NCI-H1417 treated with DMSO at 0.1 percent for 48 hours (cell line): ENCODE results near the gene CHD6.
"Not testable (repeated sequence)": the region's sequence is repeated elsewhere in the genome, so short reads cannot be mapped to it uniquely, and the experiment has no call there.

Experiments
- DNase-seq: peaks from one replicate; lab custom pipeline; 2025; lab: John Stamatoyannopoulos, UW

The CHD6 gene

GRCh38 chr20:41540918-41541317, 77.3 kb downstream of the CHD6 start:
- no peak for DNase-seq

GRCh38 chr20:41540459-41540858, 77.7 kb downstream of the CHD6 start:
- DNase-seq = no peak

- DNase-seq = no peak
These were observed 79.2 kb downstream of the CHD6 start for GRCh38 chr20:41538810-41539596.

GRCh38 chr20:41537865-41538264, 80.3 kb downstream of the CHD6 start:
- DNase-seq = no peak

GRCh38 chr20:41535551-41535950, 82.6 kb downstream of the CHD6 start:
- not testable (repeated sequence) for DNase-seq

GRCh38 chr20:41534842-41535241, 83.3 kb downstream of the CHD6 start:
- DNase-seq = no peak

GRCh38 chr20:41534170-41534569, 84.0 kb downstream of the CHD6 start:
- DNase-seq = no peak

- DNase-seq = no peak
These were observed 84.5 kb downstream of the CHD6 start for GRCh38 chr20:41533537-41534136.

- no peak for DNase-seq
These were observed 85.2 kb downstream of the CHD6 start for GRCh38 chr20:41532935-41533334.

- no peak for DNase-seq
These were observed 86.5 kb downstream of the CHD6 start for GRCh38 chr20:41531518-41532275.

GRCh38 chr20:41530923-41531322, 87.3 kb downstream of the CHD6 start:
- DNase-seq = no peak

- DNase-seq = no peak
These were observed 91.8 kb downstream of the CHD6 start for GRCh38 chr20:41526327-41526726.

- no peak for DNase-seq
These were observed 93.1 kb downstream of the CHD6 start for GRCh38 chr20:41524980-41525613.

GRCh38 chr20:41523857-41524256, 94.3 kb downstream of the CHD6 start:
- DNase-seq = no peak

- DNase-seq = no peak
These were observed 104.3 kb downstream of the CHD6 start for GRCh38 chr20:41513829-41514228.

GRCh38 chr20:41512624-41513023, 105.6 kb downstream of the CHD6 start:
- DNase-seq = no peak

GRCh38 chr20:41510847-41511450, 107.2 kb downstream of the CHD6 start:
- DNase-seq = no peak

GRCh38 chr20:41510224-41510623, 108.0 kb downstream of the CHD6 start:
- DNase-seq = no peak

- no peak for DNase-seq
These were observed 108.6 kb downstream of the CHD6 start for GRCh38 chr20:41509316-41510200.

- no peak for DNase-seq
These were observed 109.8 kb downstream of the CHD6 start for GRCh38 chr20:41508335-41508734.

- no peak for DNase-seq
These were observed 110.3 kb downstream of the CHD6 start for GRCh38 chr20:41507851-41508250.
